GM12801 (cell line): ENCODE data around the gene PRL.

Source experiments
- TF ChIP-seq, protein P1 (sequence below): IDR thresholded peaks from one replicate; pipeline ENCODE4 v1.5.1; 2011; ENCODE audit warnings: control low read depth; ENCODE audit not compliant: insufficient read length; ENCODE audit errors: extremely low read depth

Gene PRL

DNA sequence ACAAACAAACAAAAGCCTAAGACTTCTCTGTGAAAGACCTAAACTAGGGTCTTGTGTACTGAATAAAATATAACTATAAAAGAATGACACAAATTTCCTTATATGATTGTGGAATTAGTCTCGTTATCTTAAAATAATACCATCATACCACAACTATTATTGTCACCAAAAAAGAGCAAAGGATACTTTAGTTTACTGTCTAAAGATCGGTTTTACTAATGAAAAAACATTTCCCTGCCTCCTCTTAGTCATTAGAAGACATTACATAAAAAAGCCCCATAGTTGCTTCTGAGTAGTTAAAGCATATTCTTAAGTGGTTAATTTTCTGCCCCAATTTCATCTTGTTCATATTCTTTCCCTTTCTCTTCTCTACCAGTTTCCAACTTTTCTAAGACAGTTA, 33.1 kb downstream of the PRL start:
- TF ChIP-seq, protein P1, sequence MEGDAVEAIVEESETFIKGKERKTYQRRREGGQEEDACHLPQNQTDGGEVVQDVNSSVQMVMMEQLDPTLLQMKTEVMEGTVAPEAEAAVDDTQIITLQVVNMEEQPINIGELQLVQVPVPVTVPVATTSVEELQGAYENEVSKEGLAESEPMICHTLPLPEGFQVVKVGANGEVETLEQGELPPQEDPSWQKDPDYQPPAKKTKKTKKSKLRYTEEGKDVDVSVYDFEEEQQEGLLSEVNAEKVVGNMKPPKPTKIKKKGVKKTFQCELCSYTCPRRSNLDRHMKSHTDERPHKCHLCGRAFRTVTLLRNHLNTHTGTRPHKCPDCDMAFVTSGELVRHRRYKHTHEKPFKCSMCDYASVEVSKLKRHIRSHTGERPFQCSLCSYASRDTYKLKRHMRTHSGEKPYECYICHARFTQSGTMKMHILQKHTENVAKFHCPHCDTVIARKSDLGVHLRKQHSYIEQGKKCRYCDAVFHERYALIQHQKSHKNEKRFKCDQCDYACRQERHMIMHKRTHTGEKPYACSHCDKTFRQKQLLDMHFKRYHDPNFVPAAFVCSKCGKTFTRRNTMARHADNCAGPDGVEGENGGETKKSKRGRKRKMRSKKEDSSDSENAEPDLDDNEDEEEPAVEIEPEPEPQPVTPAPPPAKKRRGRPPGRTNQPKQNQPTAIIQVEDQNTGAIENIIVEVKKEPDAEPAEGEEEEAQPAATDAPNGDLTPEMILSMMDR, result no peak

DNA sequence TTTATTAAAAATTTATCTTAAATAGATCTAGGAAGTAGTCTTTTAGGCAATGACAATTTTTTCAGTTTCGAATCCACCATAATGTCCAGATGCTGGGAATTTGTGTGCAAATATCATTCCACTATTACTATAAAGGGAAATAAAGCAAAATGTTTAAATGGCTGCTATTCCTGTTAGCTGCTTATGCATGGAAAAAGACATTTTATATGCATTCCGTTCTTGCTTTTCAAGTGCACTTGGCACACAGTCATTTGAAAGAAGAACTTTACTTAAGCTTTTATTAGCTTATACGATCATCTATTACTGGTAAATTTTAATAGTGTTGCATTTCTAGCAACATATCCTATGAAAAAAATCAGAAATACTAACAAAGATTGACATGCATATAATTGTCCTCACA, 42.0 kb downstream of the PRL start:
- TF ChIP-seq, protein P1, result no peak

DNA sequence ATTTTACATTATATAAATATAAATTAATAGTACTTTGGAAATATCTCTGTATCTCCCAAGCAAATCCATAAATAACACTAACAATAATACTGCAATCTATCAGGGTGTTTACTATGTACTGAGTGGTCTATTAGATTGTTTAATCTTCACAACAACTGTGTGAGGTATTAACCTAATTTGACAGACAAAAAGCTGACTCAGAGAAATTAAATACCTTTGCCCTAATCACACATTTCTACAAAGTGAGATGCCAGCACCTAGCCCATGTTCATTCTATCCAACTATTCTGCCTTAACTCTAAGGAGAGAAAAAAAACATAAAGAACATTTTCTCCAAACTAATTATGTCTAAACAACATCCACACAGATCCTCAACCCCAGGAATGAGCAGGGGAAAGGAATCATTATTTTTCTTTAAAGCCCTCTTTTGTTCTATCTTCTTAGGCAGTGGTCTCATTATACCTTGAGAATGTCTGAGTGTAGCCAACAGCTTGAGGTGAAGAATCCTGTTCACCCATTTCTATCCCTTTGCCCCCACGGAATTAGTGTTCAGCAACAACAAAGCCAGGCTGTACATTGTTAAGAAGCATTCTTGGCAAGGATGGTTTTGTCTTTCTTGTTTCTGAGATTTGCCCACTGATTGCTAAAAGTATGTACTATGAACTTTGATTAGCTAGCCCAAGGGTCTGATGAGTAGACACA, 42.7 kb downstream of the PRL start:
- TF ChIP-seq, protein P1, result no peak

DNA sequence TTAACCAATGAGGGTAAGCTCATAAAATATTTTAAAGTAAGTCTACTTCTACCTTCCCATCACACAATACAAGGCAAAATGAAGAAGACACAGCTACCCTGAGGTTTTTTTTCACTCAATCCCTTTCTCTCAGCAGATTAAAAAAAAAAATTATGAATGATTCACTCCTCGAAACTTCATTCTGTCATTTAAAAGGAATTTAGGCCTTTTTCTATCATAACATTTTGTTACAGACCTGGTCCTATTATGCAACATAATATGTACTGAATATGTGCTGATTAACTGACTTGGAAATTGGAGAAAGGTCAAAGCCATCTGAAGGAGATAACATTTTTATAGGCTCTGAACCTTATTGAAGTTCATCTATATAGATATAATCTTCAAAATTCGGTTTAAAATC, 45.5 kb downstream of the PRL start:
- TF ChIP-seq, protein P1, result no peak

DNA sequence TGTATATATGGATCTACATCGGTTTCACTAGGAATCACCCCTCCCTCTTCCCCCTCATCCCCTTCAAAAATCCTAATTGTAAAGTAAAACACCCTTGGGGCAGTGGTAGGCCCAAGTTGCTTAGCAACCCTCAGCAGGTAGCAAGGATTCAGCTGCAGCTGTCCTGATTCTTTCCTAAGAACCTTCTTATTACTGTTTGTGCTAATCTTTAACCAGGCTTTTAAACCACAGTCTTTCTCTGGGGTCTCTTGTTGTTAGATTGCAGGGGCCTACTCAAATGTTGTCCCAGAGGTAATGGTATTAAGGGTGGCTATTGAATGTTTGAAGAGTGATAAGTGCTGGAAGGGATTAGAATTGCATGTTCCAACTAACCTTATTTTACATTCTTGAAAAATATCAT, 46.4 kb downstream of the PRL start:
- TF ChIP-seq, protein P1, result no peak

DNA sequence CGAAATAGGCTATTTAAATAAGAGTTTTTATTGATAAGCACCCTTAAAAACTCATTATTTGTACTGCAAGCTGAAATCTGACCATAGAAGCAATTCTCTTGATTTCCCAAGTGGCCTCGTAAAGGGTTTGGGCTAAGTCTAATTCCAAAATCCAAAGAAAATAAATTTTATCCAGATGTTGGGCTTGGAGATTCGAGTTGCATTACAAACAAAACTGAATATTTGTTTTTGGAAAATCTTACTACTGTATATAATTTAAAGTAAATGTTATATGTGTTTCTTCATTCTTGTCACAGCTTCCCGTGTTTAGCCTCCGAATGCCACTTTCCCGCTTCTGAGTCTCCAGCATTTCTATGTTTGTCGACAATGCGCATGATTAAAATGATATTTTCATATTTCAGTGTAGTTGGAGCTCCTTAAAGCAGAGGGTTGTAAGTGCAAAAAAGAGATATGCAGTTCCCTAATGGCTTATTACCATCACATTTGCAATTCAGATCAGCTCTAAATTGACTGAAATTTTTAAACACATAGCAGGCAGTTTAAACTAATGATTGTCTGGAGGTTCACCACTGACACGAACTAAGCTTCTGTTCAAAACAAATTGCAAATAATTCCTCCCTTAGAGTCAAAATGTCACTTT, 47.0 kb downstream of the PRL start:
- TF ChIP-seq, protein P1, result no peak

DNA sequence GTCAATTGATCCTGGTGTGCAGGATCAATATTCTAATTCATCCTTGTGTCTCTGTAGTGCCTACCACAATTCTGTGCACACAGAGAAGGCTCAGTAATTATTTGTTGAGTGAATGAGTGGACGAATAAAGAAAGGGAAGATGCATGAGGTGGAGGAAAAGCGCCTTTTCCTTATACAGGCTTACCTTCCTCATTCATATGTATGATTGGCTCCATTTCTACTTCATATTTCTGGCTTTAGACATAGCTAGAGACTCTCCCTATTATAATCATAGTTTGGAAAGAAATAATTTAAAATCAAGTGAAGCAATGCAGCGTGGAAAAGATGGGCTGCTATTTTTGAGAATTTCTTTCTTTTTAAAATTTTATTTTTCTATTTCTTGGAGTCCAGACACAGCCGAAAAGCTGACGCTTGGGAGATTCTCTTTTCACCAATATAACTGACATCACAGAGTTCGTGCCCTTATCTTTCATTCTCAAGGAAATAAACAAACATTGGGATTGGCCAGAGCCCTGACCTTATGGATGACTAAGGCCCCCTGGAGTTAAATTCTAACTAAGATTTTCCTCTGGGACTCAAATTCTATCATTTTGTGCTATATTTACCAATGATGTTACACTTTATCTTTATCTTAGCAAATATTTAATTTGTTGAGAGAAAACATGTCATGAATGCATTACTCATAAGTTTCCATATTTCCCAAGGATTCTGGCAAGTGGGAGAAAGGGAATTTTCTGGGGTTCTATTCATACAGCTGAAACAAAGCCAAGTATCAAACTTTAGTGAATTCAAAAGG, 48.1 kb downstream of the PRL start:
- TF ChIP-seq, protein P1, result no peak
